ENCODE measurements around the gene ODC1. TPM values are rescaled to one million over a fixed set of nuclear protein-coding genes. Genes with fewer than 3 reads are reported as not detected.
A peak's percentile ranks its signal among the peaks of the same experiment; 100 is the strongest.

The ODC1 gene
- total and polyA plus RNA-seq, 10 donors = 28.9 to 84.3 (median 63.4) TPM

- 88 to 99% (median 98%) methylated on average over 5 of the region's 5 CpGs for WGBS, 5 donors
- Histone ChIP-seq H3K36me3 (no peaks in the 10 kb centered on the region), H3K27me3 (replicated peaks in 1 of 7) (peaks cover 0 to 5% (median 0%) of the 10 kb centered on the region in 7 donors), H3K4me1 (no peaks in the 10 kb centered on the region), H3K9me3 (no peaks in the 10 kb centered on the region), H3K27ac (no peak overlapping the region), H3K4me3 (no peak overlapping the region)
- intact Hi-C loops (cut with DNase I; ENCODE audit: low total_unique reads) = no loop called here
- TF ChIP-seq POLR2A (IDR thresholded peaks at IDR 0.05) = no peak
- no peak for TF ChIP-seq CTCF (IDR thresholded peaks at IDR 0.05 in 8 of 11, conservative IDR thresholded peaks at IDR 0.05 in 3 of 11)
- no peak for TF ChIP-seq POLR2AphosphoS5 (IDR thresholded peaks at IDR 0.05)
- peak; percentile 7 for DNase-seq
These were observed 17.8 kb upstream of the ODC1 start for GRCh38 chr2:10465910-10466309.

GRCh38 chr2:10462178-10463083, 14.3 kb upstream of the ODC1 start:
- H3K36me3 ChIP-seq = no peaks in the 10 kb centered on the region
- 69 to 79% (median 73%) methylated on average over 15 of the region's 15 CpGs for WGBS, 5 donors
- TF ChIP-seq POLR2AphosphoS5 (IDR thresholded peaks at IDR 0.05) (no peak), CTCF (IDR thresholded peaks at IDR 0.05 in 8 of 11, conservative IDR thresholded peaks at IDR 0.05 in 3 of 11) (no peak), POLR2A (IDR thresholded peaks at IDR 0.05) (no peak)
- intact Hi-C loops (cut with DNase I; ENCODE audit: low total_unique reads) = no loop called here
- H3K4me1 ChIP-seq = no peaks in the 10 kb centered on the region
- peaks cover 0 to 15% (median 0%) of the 10 kb centered on the region in 7 donors for H3K27me3 ChIP-seq (replicated peaks in 1 of 7)
- peak; percentile 53 for DNase-seq
- H3K9me3 ChIP-seq = no peaks in the 10 kb centered on the region
- no peak overlapping the region for H3K4me3 ChIP-seq
- no peak overlapping the region for H3K27ac ChIP-seq

- TF ChIP-seq POLR2A (IDR thresholded peaks at IDR 0.05) (no peak), CTCF (IDR thresholded peaks at IDR 0.05 in 8 of 11, conservative IDR thresholded peaks at IDR 0.05 in 3 of 11) (no peak), POLR2AphosphoS5 (IDR thresholded peaks at IDR 0.05) (no peak)
- H3K27ac ChIP-seq = no peak overlapping the region
- H3K27me3 ChIP-seq (replicated peaks in 1 of 7) = peaks cover 0 to 15% (median 0%) of the 10 kb centered on the region in 7 donors
- no peaks in the 10 kb centered on the region for H3K4me1 ChIP-seq
- DNase-seq = peak; percentile 63
- WGBS, 5 donors = 78 to 84% (median 83%) methylated on average over 17 of the region's 17 CpGs
- H3K36me3 ChIP-seq = peaks cover 0 to under 1% (median 0%) of the 10 kb centered on the region in 6 donors
- H3K9me3 ChIP-seq = no peaks in the 10 kb centered on the region
- intact Hi-C loops (cut with DNase I; ENCODE audit: low total_unique reads) = no loop called here
- H3K4me3 ChIP-seq = no peak overlapping the region
These were observed 12.3 kb upstream of the ODC1 start for GRCh38 chr2:10460366-10460796.

Data from spleen (tissue), 11 donors.